T-cell (primary cell): ENCODE results near the gene ARMH2. TPM values are rescaled to one million over a fixed set of nuclear protein-coding genes. Genes with fewer than 3 reads are reported as not detected.
A peak's percentile ranks its signal among the peaks of the same experiment; 100 is the strongest.

Experiments used
- ATAC-seq, 4 experiments: fragments of 200-7000 bp in 3 of 4; fragments of 150-1000 bp in 1 of 4; cut with Tn5 transposase; replicated peaks in 1 of 4; 1 replicate in 3 of 4; 2 replicates in 1 of 4; pipeline ENCODE4 v1.10.0; 2021; ENCODE audit warnings: moderate library complexity in 3 of 4, mild to moderate bottlenecking in 2 of 4, moderate number of reproducible peaks in 1 of 4
- CTCF ChIA-PET, 2 donors: fragments of 300-600 bp; sonication (Branson Sonifier 250); formaldehyde crosslinking; loops; one replicate each; lab custom pipeline; 2022; ENCODE audit warnings: antibody characterized with exemption in 2 of 2; lab: Charles Lee
- POLR2A ChIA-PET, 2 donors: fragments of 300-600 bp; sonication (Branson Sonifier 250); formaldehyde crosslinking; loops; one replicate each; lab custom pipeline; 2022; ENCODE audit warnings: antibody characterized with exemption in 2 of 2; lab: Charles Lee
- DNase-seq, 35 experiments: peaks; one replicate each; pipeline versions ENCODE4 v3.0.0 to v3.0.0-alpha.2; 2013 to 2023
- H3K27ac ChIP-seq: one replicate; pipeline ENCODE4 v1.5.1; 2013; ENCODE audit warnings: low read length
- H3K27me3 ChIP-seq, 2 experiments: replicated peaks in 1 of 2; 1 replicate in 1 of 2; 2 replicates in 1 of 2; pipeline versions ENCODE4 v1.6.1 to v1.7.0; 2013; ENCODE audit warnings: low read length in 1 of 2, mixed read lengths in 1 of 2; ENCODE audit not compliant: control insufficient read depth in 2 of 2, insufficient read depth in 2 of 2; ENCODE audit errors: extremely low read depth in 1 of 2
- H3K36me3 ChIP-seq, 2 donors: 1 replicate in 1 of 2; 2 replicates in 1 of 2; pipeline versions ENCODE4 v1.6.1 to v1.7.0; 2013; ENCODE audit warnings: low read length in 1 of 2; ENCODE audit not compliant: control insufficient read depth in 2 of 2, insufficient read depth in 1 of 2; ENCODE audit errors: extremely low read depth in 1 of 2
- H3K4me1 ChIP-seq, 2 experiments: 1 replicate in 1 of 2; 2 replicates in 1 of 2; pipeline versions ENCODE4 v1.6.1 to v1.7.0; 2013; ENCODE audit warnings: low read length in 2 of 2, mixed read lengths in 1 of 2; ENCODE audit not compliant: insufficient read depth in 2 of 2, control insufficient read depth in 1 of 2; ENCODE audit errors: extremely low read depth in 1 of 2
- H3K4me3 ChIP-seq, 2 donors: 1 replicate in 1 of 2; 2 replicates in 1 of 2; pipeline versions ENCODE4 v1.5.1 to v1.7.0; 2013; ENCODE audit warnings: mild to moderate bottlenecking in 2 of 2, low read length in 1 of 2, moderate library complexity in 1 of 2; ENCODE audit not compliant: control insufficient read depth in 1 of 2; ENCODE audit errors: extremely low read depth in 1 of 2
- H3K9me3 ChIP-seq: 2 replicates; pipeline ENCODE4 v1.7.0; 2013
- H3K27ac Mint-ChIP-seq, 2 donors: one replicate each; pipeline ENCODE4 v1.8.0; 2020 to 2021; ENCODE audit warnings: mild to moderate bottlenecking in 2 of 2, mixed read lengths in 2 of 2
- H3K27me3 Mint-ChIP-seq, 2 donors: one replicate each; pipeline ENCODE4 v1.8.0; 2021 to 2022; ENCODE audit warnings: mixed read lengths in 2 of 2
- H3K36me3 Mint-ChIP-seq: one replicate; pipeline ENCODE4 v1.8.0; 2021; ENCODE audit warnings: mixed read lengths
- H3K4me1 Mint-ChIP-seq, 3 donors: one replicate each; pipeline ENCODE4 v1.8.0; 2020 to 2022; ENCODE audit warnings: mixed read lengths in 3 of 3, mild to moderate bottlenecking in 1 of 3
- H3K4me3 Mint-ChIP-seq, 3 donors: one replicate each; pipeline ENCODE4 v1.8.0; 2020 to 2022; ENCODE audit warnings: mild to moderate bottlenecking in 3 of 3, mixed read lengths in 3 of 3, moderate library complexity in 3 of 3
- H3K9me3 Mint-ChIP-seq, 3 donors: one replicate each; pipeline ENCODE4 v1.8.0; 2020 to 2022; ENCODE audit warnings: mixed read lengths in 3 of 3
- WGBS: methylation state at CpG from one replicate; pipeline ENCODE4 v1.1.5; 2013; ENCODE audit warnings: missing lambda C conversion rate; ENCODE audit not compliant: insufficient coverage; 5-methylcytosine and 5-hydroxymethylcytosine counted together
- total RNA-seq, 35 experiments: library from RNA in 6 of 35; stranded (reverse) in 6 of 35; fragments of 120-200 nt in 1 of 35; gene quantifications; one replicate each; pipeline versions ENCODE4 v1.2.1 to v1.2.4 and lab custom pipeline; 2013 to 2026

ARMH2 gene
- total RNA-seq, 5 donors from 2014 or later (not counting 1 experiment from before 2014, with no cell fraction given), result 2.2 to 4.6 (median 3.7) TPM

DNA sequence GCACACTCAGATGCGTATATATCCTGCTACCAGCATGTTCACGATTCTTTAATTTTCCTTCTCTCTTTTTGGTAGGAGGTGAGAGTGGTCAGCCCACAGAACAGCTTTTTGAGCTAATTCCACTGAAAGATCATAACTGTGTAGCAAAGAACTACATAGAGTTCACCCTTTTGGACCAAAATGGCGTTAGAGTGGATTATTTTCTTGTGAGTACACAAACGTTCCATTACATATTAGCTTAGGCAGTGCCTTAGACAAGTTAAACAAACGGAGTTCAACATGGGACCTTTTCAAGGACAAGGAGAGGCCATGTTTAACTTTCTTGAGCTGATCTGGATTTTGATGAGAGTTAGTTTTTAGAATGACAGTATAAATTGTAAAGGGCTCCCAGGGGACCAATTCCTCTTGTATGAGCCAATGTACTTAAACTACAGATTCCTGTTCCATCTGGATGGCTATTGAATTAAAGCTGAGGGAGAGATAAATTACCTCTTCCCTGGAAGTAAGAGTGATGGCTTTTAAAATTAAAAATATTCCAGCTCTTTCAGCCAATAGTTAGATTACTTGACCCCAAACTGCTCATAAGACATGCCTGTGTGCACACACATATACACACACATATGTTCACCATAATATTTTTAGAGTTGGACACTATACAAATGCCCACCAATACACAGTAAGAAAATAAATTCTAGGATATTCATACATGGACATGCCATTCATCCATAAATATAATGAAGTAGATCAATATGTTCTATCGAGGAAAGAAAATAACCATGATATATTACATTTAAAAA, 25.6 kb upstream of the ARMH2 start:
- CTCF ChIA-PET, result interaction anchor here in 1 of 2 donors (0.6 to 1.4 kb wide), 2 partner anchors 120 to 194 kb away, joined by 3 to 5 read pairs; no protein-coding TSS in a partner anchor
- Histone ChIP-seq H3K4me1 (peaks cover 0 to 9% of the 10 kb centered on the region in 2 experiments), H3K27me3 (no peaks in the 10 kb centered on the region), H3K27ac (no peak overlapping the region), H3K4me3 (no peak overlapping the region), H3K9me3 (no peaks in the 10 kb centered on the region), H3K36me3 (peaks cover 6 to 94% of the 10 kb centered on the region in 2 donors)
- DNase-seq, result no peak
- Mint-ChIP-seq H3K27me3 (no peaks in the 10 kb centered on the region), H3K4me3 (no peak overlapping the region), H3K36me3 (peaks cover 54% of the 10 kb centered on the region), H3K27ac (peak overlapping the region; percentile 52 to 58), H3K9me3 (no peaks in the 10 kb centered on the region), H3K4me1 (peaks cover 20 to 27% (median 25%) of the 10 kb centered on the region in 3 donors)
- ATAC-seq, result no peak
- no CpG with 5 or more reads among the region's 6 CpGs for WGBS
- POLR2A ChIA-PET, result interaction anchor here in 1 of 2 donors (0.5 kb wide), 1 partner anchor 302 kb away, joined by 3 read pairs; no protein-coding TSS in a partner anchor

DNA sequence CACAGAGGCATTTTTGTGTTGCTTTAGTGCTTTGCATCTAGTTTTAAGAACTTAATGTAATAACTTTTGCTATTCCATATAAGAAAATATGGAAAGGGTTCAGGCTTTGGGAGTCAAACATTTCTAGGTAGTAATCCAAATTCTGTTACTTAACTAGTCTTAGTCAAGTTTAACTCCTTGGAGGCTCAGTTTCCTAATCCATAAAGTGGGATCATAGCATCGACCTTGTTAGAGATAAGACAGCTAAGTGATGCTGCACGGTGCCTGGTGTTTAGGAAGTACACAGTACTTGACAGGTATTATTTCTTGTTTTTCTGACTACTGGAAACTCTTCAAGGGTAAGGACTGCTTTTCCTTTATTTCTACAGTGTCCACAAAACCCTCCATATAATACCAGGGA, 24.5 kb upstream of the ARMH2 start:
- Histone ChIP-seq H3K4me1 (peaks cover 0 to 9% of the 10 kb centered on the region in 2 experiments), H3K36me3 (peaks cover 6 to 94% of the 10 kb centered on the region in 2 donors), H3K4me3 (no peak overlapping the region), H3K9me3 (no peaks in the 10 kb centered on the region), H3K27me3 (no peaks in the 10 kb centered on the region), H3K27ac (no peak overlapping the region)
- CTCF ChIA-PET, result no interaction called here
- no peaks in the 10 kb centered on the region for H3K27me3 Mint-ChIP-seq
- peak overlapping the region in 1 of 2 donors; percentile 15 for H3K27ac Mint-ChIP-seq
- DNase-seq (no peak), ATAC-seq (no peak)
- H3K4me1 Mint-ChIP-seq, result peaks cover 20 to 28% (median 22%) of the 10 kb centered on the region in 3 donors
- H3K36me3 Mint-ChIP-seq, result peaks cover 57% of the 10 kb centered on the region
- H3K9me3 Mint-ChIP-seq, result no peaks in the 10 kb centered on the region
- no CpG with 5 or more reads among the region's 2 CpGs for WGBS
- H3K4me3 Mint-ChIP-seq, result no peak overlapping the region
- POLR2A ChIA-PET, result interaction anchor here in 1 of 2 donors (0.6 kb wide), 1 partner anchor 309 kb away, joined by 4 read pairs; no protein-coding TSS in a partner anchor

DNA sequence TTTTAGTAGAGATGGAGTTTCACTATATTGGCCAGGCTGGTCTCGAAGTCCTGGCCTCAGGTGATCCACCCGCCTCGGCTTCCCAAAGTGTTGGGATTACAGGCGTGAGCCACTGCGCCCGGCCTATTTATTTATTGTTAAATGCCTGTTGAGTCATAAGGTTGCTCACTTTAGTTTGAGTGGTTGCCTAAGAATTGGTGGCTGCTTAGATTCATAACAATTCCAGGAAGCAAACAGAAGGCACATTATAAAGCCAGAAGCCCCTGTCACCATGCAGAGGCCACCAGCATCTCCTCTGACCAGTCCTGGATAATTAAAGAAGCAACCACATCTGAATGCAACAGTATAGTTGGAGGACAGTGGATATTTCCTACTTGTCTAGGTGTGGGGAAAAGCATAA, 24.0 kb upstream of the ARMH2 start:
- CTCF ChIA-PET, result no interaction called here
- H3K36me3 Mint-ChIP-seq, result peaks cover 56% of the 10 kb centered on the region

DNA sequence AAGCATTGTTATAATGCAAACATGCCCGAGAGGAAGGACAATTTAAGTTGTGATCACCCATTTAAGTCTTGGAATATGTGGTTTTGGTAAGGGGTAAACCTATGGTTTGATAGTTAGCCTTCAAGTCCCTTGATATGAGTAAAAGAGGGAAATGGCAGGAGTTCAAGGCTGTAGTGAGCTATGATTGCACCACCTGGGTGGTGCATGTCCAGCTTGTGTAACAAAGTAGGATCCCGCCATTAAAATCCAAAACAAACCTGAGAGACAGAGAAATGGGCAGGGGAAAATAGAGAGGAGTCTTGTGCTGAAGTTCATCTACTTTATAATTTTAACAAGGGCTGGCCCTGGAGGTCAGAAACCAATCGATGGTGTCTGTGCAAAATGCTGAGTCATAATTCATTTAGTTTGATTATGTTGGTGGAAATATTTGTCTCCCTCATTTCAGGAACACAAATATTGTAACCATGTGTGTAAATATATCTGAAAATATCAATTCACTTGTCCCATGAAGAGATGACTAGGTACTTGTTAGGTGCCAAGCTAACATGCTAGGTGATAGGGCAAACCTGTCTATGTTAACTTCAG, 23.2 kb upstream of the ARMH2 start:
- peaks cover 6 to 89% of the 10 kb centered on the region in 2 donors for H3K36me3 ChIP-seq
- no peaks in the 10 kb centered on the region for H3K4me1 ChIP-seq
- peaks cover 51% of the 10 kb centered on the region for H3K36me3 Mint-ChIP-seq
- no peak for DNase-seq
- H3K27ac ChIP-seq, result no peak overlapping the region
- ChIA-PET CTCF (no interaction called here), POLR2A (no interaction called here)
- H3K27me3 Mint-ChIP-seq, result no peaks in the 10 kb centered on the region
- ATAC-seq, result no peak
- no peaks in the 10 kb centered on the region for H3K9me3 Mint-ChIP-seq
- H3K27ac Mint-ChIP-seq, result peak overlapping the region; percentile 74 to 86
- WGBS, result no CpG with 5 or more reads among the region's 3 CpGs
- H3K27me3 ChIP-seq, result no peaks in the 10 kb centered on the region
- no peaks in the 10 kb centered on the region for H3K9me3 ChIP-seq
- H3K4me3 Mint-ChIP-seq, result no peak overlapping the region
- no peak overlapping the region for H3K4me3 ChIP-seq
- peaks cover 10 to 20% (median 11%) of the 10 kb centered on the region in 3 donors for H3K4me1 Mint-ChIP-seq

More for the DNA sequence above, 24.0 kb upstream of the ARMH2 start:
- no peaks in the 10 kb centered on the region for H3K27me3 ChIP-seq
- ATAC-seq (no peak), DNase-seq (no peak)
- H3K36me3 ChIP-seq, result peaks cover 6 to 94% of the 10 kb centered on the region in 2 donors
- H3K4me3 ChIP-seq, result no peak overlapping the region
- Mint-ChIP-seq H3K4me3 (no peak overlapping the region), H3K27ac (no peak overlapping the region), H3K4me1 (peaks cover 17 to 27% (median 18%) of the 10 kb centered on the region in 3 donors), H3K27me3 (no peaks in the 10 kb centered on the region), H3K9me3 (no peaks in the 10 kb centered on the region)
- peaks cover 0 to 5% of the 10 kb centered on the region in 2 experiments for H3K4me1 ChIP-seq
- POLR2A ChIA-PET, result interaction anchor here in 1 of 2 donors (0.6 kb wide), 1 partner anchor 310 kb away, joined by 4 read pairs; no protein-coding TSS in a partner anchor
- no peak overlapping the region for H3K27ac ChIP-seq
- 100% methylated on average over 2 of the region's 6 CpGs for WGBS
- no peaks in the 10 kb centered on the region for H3K9me3 ChIP-seq

DNA sequence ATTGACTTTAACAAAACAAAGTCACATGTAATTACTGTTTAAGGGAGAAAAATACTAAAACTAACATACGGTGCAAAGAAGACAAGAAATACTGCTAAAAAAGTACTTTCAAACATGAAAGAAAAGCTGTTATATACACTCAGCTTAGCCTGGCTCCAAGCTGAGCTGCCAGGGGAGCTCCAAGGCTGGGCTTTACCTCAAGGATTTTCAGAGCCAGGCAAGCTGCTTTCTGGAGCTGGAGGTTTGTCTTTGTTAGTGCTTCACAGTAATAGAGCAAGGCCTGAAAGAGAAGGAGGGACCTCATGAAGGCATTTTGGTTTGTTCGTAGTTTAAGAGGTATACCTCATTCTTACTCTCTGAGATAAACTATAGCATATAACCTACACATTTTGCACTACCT, 19.6 kb upstream of the ARMH2 start:
- Mint-ChIP-seq H3K4me1 (peaks cover 5 to 7% (median 5%) of the 10 kb centered on the region in 3 donors), H3K9me3 (no peaks in the 10 kb centered on the region), H3K36me3 (peaks cover 29% of the 10 kb centered on the region), H3K27me3 (no peaks in the 10 kb centered on the region), H3K4me3 (no peak overlapping the region), H3K27ac (peak overlapping the region; percentile 16 to 31)
- ATAC-seq, result no peak
- ChIA-PET POLR2A (interaction anchor here in 1 of 2 donors (0.6 kb wide), 1 partner anchor 24 kb away, joined by 7 read pairs; no protein-coding TSS in a partner anchor), CTCF (interaction anchor here (0.6 kb wide), 2 partner anchors 15 to 306 kb away, joined by 3 to 6 read pairs; no protein-coding TSS in a partner anchor)
- no peaks in the 10 kb centered on the region for H3K27me3 ChIP-seq
- H3K27ac ChIP-seq, result no peak overlapping the region
- H3K4me1 ChIP-seq, result no peaks in the 10 kb centered on the region
- WGBS, result no CpG with 5 or more reads among the region's 2 CpGs
- H3K4me3 ChIP-seq, result no peak overlapping the region
- H3K36me3 ChIP-seq, result peaks cover 3 to 55% of the 10 kb centered on the region in 2 donors
- no peak for DNase-seq
- H3K9me3 ChIP-seq, result no peaks in the 10 kb centered on the region

DNA sequence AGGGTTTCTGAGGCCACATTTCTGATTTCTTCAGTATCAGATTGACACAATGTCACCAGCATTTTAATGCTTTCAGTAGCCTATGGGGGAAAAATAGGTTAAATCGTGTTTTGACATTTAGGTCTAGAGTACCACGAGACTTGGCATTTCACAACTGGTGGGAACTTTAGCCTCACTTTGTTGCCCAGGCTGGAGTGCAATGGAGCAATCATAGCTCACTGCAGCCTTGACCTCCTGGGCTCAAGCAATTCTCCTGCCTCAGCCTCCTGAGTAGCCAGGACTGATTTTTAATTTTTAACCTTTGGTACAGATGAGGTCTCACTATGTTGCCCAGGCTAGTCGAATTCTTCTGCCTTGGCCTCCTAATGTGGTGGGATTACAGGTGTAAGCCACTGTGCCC, 11.0 kb upstream of the ARMH2 start:
- Histone ChIP-seq H3K27ac (no peak overlapping the region), H3K9me3 (no peaks in the 10 kb centered on the region), H3K36me3 (peaks cover 7 to 57% of the 10 kb centered on the region in 2 donors), H3K4me3 (no peak overlapping the region), H3K4me1 (no peaks in the 10 kb centered on the region), H3K27me3 (no peaks in the 10 kb centered on the region)
- peaks cover 23% of the 10 kb centered on the region for H3K36me3 Mint-ChIP-seq
- DNase-seq (no peak), ATAC-seq (no peak)
- 86% methylated on average over 3 of the region's 3 CpGs for WGBS
- POLR2A ChIA-PET, result interaction anchor here in 1 of 2 donors (1.5 kb wide), 1 partner anchor 9 kb away, joined by 5 read pairs; no protein-coding TSS in a partner anchor
- CTCF ChIA-PET, result no interaction called here
- no peak overlapping the region for H3K4me3 Mint-ChIP-seq
- H3K27ac Mint-ChIP-seq, result no peak overlapping the region
- H3K4me1 Mint-ChIP-seq, result peaks cover 0 to 3% (median 0%) of the 10 kb centered on the region in 3 donors
- H3K27me3 Mint-ChIP-seq, result no peaks in the 10 kb centered on the region
- no peaks in the 10 kb centered on the region for H3K9me3 Mint-ChIP-seq
